Transverse colon (tissue), 4 donors: Measurements from ENCODE around the gene BMAL2. TPM values are rescaled to one million over a fixed set of nuclear protein-coding genes. Genes with fewer than 3 reads are reported as not detected.

Source experiments
- DNase-seq: peaks from one replicate; pipeline ENCODE4 v3.0.0-alpha.2; 2019
- H3K27ac ChIP-seq, 4 donors: fragments of 200-600 bp; sonication (generic); 2 replicates each; pipeline ENCODE4 v1.5.1; 2016 to 2018; ENCODE audit warnings: inconsistent platforms in 4 of 4
- H3K27me3 ChIP-seq: fragments of 200-600 bp; sonication (generic); 2 replicates; pipeline ENCODE4 v1.5.1; 2017; ENCODE audit warnings: inconsistent platforms
- H3K36me3 ChIP-seq, 4 donors: fragments of 200-600 bp; sonication (generic); 2 replicates each; pipeline ENCODE4 v1.5.1; 2017 to 2019; ENCODE audit warnings: inconsistent platforms in 4 of 4
- H3K4me1 ChIP-seq, 4 donors: fragments of 200-600 bp; sonication (generic); 2 replicates each; pipeline ENCODE4 v1.5.1; 2017 to 2020; ENCODE audit warnings: inconsistent platforms in 4 of 4
- H3K4me3 ChIP-seq, 4 donors: fragments of 200-600 bp; sonication (generic); 1 replicate in 1 of 4; 2 replicates in 3 of 4; pipeline versions ENCODE4 v1.5.1 to v1.6.1; 2017 to 2019; ENCODE audit warnings: inconsistent platforms in 4 of 4
- H3K9me3 ChIP-seq, 2 donors: fragments of 200-600 bp; sonication (generic); 2 replicates each; pipeline ENCODE4 v1.5.1; 2017 to 2019; ENCODE audit warnings: inconsistent platforms in 2 of 2
- CTCF ChIP-seq, 5 experiments: fragments of 200-600 bp in 3 of 5; fragments of 450-650 bp in 2 of 5; sonication (generic) in 3 of 5; IDR thresholded peaks; 1 replicate in 2 of 5; 2 replicates in 3 of 5; pipeline ENCODE4 v1.5.1; 2016 to 2017; ENCODE audit warnings: antibody characterized with exemption in 5 of 5, inconsistent platforms in 3 of 5, mild to moderate bottlenecking in 2 of 5, moderate library complexity in 1 of 5
- EP300 ChIP-seq: sonication (generic); formaldehyde crosslinking; IDR thresholded peaks from one replicate; pipeline ENCODE4 v1.6.1; 2017; ENCODE audit warnings: antibody characterized with exemption, low read depth
- POLR2A ChIP-seq: fragments of 450-650 bp; IDR thresholded peaks from one replicate; pipeline ENCODE4 v1.6.1; 2016; ENCODE audit warnings: antibody characterized with exemption, mild to moderate bottlenecking, moderate library complexity
- POLR2AphosphoS5 ChIP-seq, 3 donors: sonication (generic); formaldehyde crosslinking; IDR thresholded peaks; one replicate each; pipeline ENCODE4 v1.6.1; 2016; ENCODE audit warnings: antibody characterized with exemption in 3 of 3
- WGBS, 2 donors: methylation state at CpG; one replicate each; pipeline ENCODE4 v1.1.5; 2018; ENCODE audit warnings: low coverage in 1 of 2; 5-methylcytosine and 5-hydroxymethylcytosine counted together
- in situ Hi-C, 4 donors: fragments of 200-750 bp; cut with MboI; loops; one replicate each; pipeline versions ENCODE4 v1.15.0 to v1.15.1; 2017; ENCODE audit warnings: low sequenced_read_pairs in 3 of 4, low pct_ligation_motif_present in 1 of 4, low pct_unique_long_range_greater_than_20kb in 1 of 4
- intact Hi-C: fragments of 100-400 bp; cut with DNase I; formaldehyde crosslinking; loops from one replicate; pipeline ENCODE4 v1.15.1; 2023; ENCODE audit warnings: low total_unique reads
- total RNA-seq, 4 donors: library from RNA; depleted of rRNA; stranded (reverse); fragments of >200 nt; gene quantifications; one replicate each; pipeline ENCODE4 v1.1.0, GENCODE V29; 2016

BMAL2 gene
- total RNA-seq, 4 donors from 2014 or later = 0.75 to 1.7 (median 1.3) TPM

GRCh38 chr12:27347779-27348178 lies 15.1 kb downstream of the BMAL2 start:
- in situ Hi-C loops = no loop called here
- WGBS, 2 donors = 56 to 74% methylated on average over 2 of the region's 2 CpGs
- no peaks in the 10 kb centered on the region for H3K9me3 ChIP-seq

GRCh38 chr12:27351476-27351875 lies 18.8 kb downstream of the BMAL2 start:
- intact Hi-C loops (no loop called here), in situ Hi-C loops (no loop called here)
- H3K36me3 ChIP-seq = no peaks in the 10 kb centered on the region
- H3K27ac ChIP-seq = no peak overlapping the region
- TF ChIP-seq CTCF (IDR thresholded peaks at IDR 0.05) (no peak), EP300 (no peak), POLR2A (no peak), POLR2AphosphoS5 (IDR thresholded peaks at IDR 0.05) (no peak)
- DNase-seq = no peak
- WGBS, 2 donors = 99 to 100% methylated on average over 4 to 7 of the region's 7 CpGs
- H3K27me3 ChIP-seq = no peaks in the 10 kb centered on the region
- no peaks in the 10 kb centered on the region for H3K9me3 ChIP-seq
- no peaks in the 10 kb centered on the region for H3K4me1 ChIP-seq
- no peak overlapping the region for H3K4me3 ChIP-seq

More at GRCh38 chr12:27347779-27348178, 15.1 kb downstream of the BMAL2 start:
- Histone ChIP-seq H3K27me3 (no peaks in the 10 kb centered on the region), H3K36me3 (no peaks in the 10 kb centered on the region), H3K27ac (no peak overlapping the region), H3K4me3 (no peak overlapping the region), H3K4me1 (no peaks in the 10 kb centered on the region)
- DNase-seq = no peak
- intact Hi-C loops = no loop called here
- TF ChIP-seq POLR2A = no peak
- TF ChIP-seq EP300 = no peak
- no peak for TF ChIP-seq POLR2AphosphoS5 (IDR thresholded peaks at IDR 0.05)
- TF ChIP-seq CTCF (IDR thresholded peaks at IDR 0.05) = no peak

DNA sequence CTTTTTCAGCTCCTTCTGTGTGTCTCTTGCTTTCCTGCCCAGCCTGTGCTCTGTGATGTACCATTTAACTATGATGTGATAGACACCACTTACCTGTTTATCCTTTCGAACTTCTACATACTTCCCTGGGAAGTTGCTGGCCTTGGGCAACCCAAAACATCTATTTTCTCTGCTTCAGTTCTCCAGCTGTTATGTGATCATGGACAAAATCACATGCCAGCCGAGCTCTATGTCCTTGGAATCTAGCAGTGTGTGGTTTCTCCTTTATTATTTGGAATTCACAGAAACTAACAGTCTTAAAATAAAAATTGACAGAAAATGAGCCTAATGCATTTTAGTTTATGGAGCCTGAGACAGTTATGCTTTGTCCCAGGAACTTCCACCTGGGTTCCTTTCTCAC lies 22.9 kb downstream of the BMAL2 start:
- Histone ChIP-seq H3K36me3 (no peaks in the 10 kb centered on the region), H3K4me1 (no peaks in the 10 kb centered on the region), H3K9me3 (no peaks in the 10 kb centered on the region), H3K27ac (no peak overlapping the region), H3K27me3 (no peaks in the 10 kb centered on the region), H3K4me3 (no peak overlapping the region)
- in situ Hi-C loops = no loop called here
- no peak for DNase-seq
- intact Hi-C loops = no loop called here
- WGBS, 2 donors = 90 to 100% methylated on average over 2 of the region's 2 CpGs
- TF ChIP-seq CTCF (IDR thresholded peaks at IDR 0.05) (no peak), POLR2A (no peak), POLR2AphosphoS5 (IDR thresholded peaks at IDR 0.05) (no peak), EP300 (no peak)

- no peaks in the 10 kb centered on the region for H3K27me3 ChIP-seq
- no peaks in the 10 kb centered on the region for H3K36me3 ChIP-seq
- TF ChIP-seq POLR2AphosphoS5 (IDR thresholded peaks at IDR 0.05) (no peak), EP300 (no peak), CTCF (IDR thresholded peaks at IDR 0.05) (no peak), POLR2A (no peak)
- in situ Hi-C loops (no loop called here), intact Hi-C loops (no loop called here)
- DNase-seq = no peak
- no peak overlapping the region for H3K4me3 ChIP-seq
- H3K9me3 ChIP-seq = no peaks in the 10 kb centered on the region
- no peak overlapping the region for H3K27ac ChIP-seq
- no peaks in the 10 kb centered on the region for H3K4me1 ChIP-seq
- WGBS, 2 donors = 71% methylated on average over 1 of the region's 1 CpG; no CpG with 5 or more reads in 1 of the 2 donors
These were observed 23.3 kb downstream of the BMAL2 start for GRCh38 chr12:27355979-27356378.
